Loucy (cell line): ENCODE data around the gene SLCO4A1.

Experiments
- H2AFZ ChIP-seq: fragments of 200-600 bp; sonication (generic); 2 replicates; pipeline ENCODE4 v1.6.0; 2016; ENCODE audit warnings: antibody characterized with exemption, mild to moderate bottlenecking, low read length, moderate library complexity
- H3F3A ChIP-seq: fragments of 200-600 bp; 2 replicates; pipeline ENCODE4 v1.6.0; 2016; ENCODE audit warnings: antibody characterized with exemption, low read depth, mild to moderate bottlenecking
- H3K27me3 ChIP-seq: fragments of 200-600 bp; sonication (generic); 2 replicates; pipeline ENCODE4 v1.6.1; 2014; ENCODE audit warnings: low read length, mild to moderate bottlenecking; ENCODE audit not compliant: insufficient read depth, poor library complexity, severe bottlenecking
- H3K36me3 ChIP-seq: fragments of 200-600 bp; sonication (generic); 2 replicates; pipeline ENCODE4 v1.6.1; 2016; ENCODE audit warnings: low read length; ENCODE audit not compliant: insufficient read depth
- H3K4me1 ChIP-seq: fragments of 200-600 bp; sonication (generic); 2 replicates; pipeline ENCODE4 v1.5.1; 2014; ENCODE audit warnings: low read length, mild to moderate bottlenecking; ENCODE audit not compliant: insufficient read depth, poor library complexity, severe bottlenecking
- H3K4me2 ChIP-seq: fragments of 200-600 bp; sonication (generic); 2 replicates; pipeline ENCODE4 v1.6.0; 2014; ENCODE audit warnings: antibody characterized with exemption, low read length, low read depth, mild to moderate bottlenecking; ENCODE audit not compliant: poor library complexity, severe bottlenecking
- H3K4me3 ChIP-seq: fragments of 200-600 bp; sonication (generic); 2 replicates; pipeline ENCODE4 v1.5.1; 2014; ENCODE audit warnings: low read length, mild to moderate bottlenecking, mixed read lengths; ENCODE audit not compliant: poor library complexity, severe bottlenecking
- H3K79me2 ChIP-seq: fragments of 200-600 bp; sonication (generic); 2 replicates; pipeline ENCODE4 v1.6.1; 2014; ENCODE audit warnings: low read length; ENCODE audit not compliant: insufficient read depth
- H3K9ac ChIP-seq: fragments of 200-600 bp; sonication (generic); 2 replicates; pipeline ENCODE4 v1.6.0; 2014; ENCODE audit warnings: mild to moderate bottlenecking, low read depth, low read length, moderate library complexity; ENCODE audit not compliant: poor library complexity, severe bottlenecking
- H3K9me2 ChIP-seq: fragments of 200-600 bp; sonication (generic); replicated peaks from 2 replicates; pipeline ENCODE4 v1.6.1; 2016; ENCODE audit warnings: low read depth, low read length, mixed read lengths
- H3K9me3 ChIP-seq: fragments of 200-600 bp; sonication (generic); 2 replicates; pipeline ENCODE4 v1.6.1; 2014; ENCODE audit warnings: mild to moderate bottlenecking, antibody characterized with exemption, low read length, low read depth; ENCODE audit not compliant: insufficient read depth
- H4K20me1 ChIP-seq: fragments of 200-600 bp; sonication (generic); 2 replicates; pipeline ENCODE4 v1.6.0; 2014; ENCODE audit warnings: antibody characterized with exemption, low read length, mild to moderate bottlenecking; ENCODE audit not compliant: insufficient read depth, poor library complexity, severe bottlenecking
- CTCF ChIP-seq: fragments of 200-600 bp; sonication (generic); conservative IDR thresholded peaks from 2 replicates; pipeline ENCODE4 v1.5.1; 2014; ENCODE audit warnings: mild to moderate bottlenecking, antibody characterized with exemption, low read length
- EZH2phosphoT487 ChIP-seq: fragments of 200-600 bp; IDR thresholded peaks from 2 replicates; pipeline ENCODE4 v1.6.1; 2018; ENCODE audit warnings: antibody characterized with exemption, mild to moderate bottlenecking, moderate library complexity, borderline replicate concordance

Gene SLCO4A1

DNA sequence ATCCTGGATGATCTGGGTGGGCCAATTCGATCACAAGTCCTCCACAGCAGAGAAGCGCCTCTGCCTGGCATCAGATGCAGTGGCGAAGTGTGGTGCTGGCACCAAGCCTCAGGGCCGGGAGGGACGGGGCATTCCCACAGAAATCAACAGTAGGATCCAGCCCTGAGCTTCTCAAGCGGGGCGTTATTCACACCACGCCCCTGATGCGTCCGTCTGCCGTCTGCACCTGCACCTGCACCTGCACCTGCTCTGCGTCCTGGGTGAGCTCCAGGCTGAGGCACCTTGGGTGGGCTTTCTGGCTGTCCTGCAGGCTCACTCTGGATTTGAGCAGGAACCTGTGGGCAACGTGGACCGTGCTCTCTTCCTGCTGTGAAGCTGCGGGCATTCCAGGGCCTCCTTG, 52.6 kb downstream of the SLCO4A1 start:
- TF ChIP-seq EZH2phosphoT487 (no peak), CTCF (no peak)
- Histone ChIP-seq H3F3A (no peaks in the 10 kb centered on the region), H3K9me3 (no peaks in the 10 kb centered on the region), H4K20me1 (no peaks in the 10 kb centered on the region), H3K9ac (no peak overlapping the region), H3K4me2 (no peak overlapping the region), H3K27me3 (no peaks in the 10 kb centered on the region), H3K4me3 (no peak overlapping the region), H2AFZ (no peak overlapping the region), H3K9me2 (no peaks in the 10 kb centered on the region), H3K4me1 (no peaks in the 10 kb centered on the region), H3K36me3 (no peaks in the 10 kb centered on the region), H3K79me2 (no peaks in the 10 kb centered on the region)

DNA sequence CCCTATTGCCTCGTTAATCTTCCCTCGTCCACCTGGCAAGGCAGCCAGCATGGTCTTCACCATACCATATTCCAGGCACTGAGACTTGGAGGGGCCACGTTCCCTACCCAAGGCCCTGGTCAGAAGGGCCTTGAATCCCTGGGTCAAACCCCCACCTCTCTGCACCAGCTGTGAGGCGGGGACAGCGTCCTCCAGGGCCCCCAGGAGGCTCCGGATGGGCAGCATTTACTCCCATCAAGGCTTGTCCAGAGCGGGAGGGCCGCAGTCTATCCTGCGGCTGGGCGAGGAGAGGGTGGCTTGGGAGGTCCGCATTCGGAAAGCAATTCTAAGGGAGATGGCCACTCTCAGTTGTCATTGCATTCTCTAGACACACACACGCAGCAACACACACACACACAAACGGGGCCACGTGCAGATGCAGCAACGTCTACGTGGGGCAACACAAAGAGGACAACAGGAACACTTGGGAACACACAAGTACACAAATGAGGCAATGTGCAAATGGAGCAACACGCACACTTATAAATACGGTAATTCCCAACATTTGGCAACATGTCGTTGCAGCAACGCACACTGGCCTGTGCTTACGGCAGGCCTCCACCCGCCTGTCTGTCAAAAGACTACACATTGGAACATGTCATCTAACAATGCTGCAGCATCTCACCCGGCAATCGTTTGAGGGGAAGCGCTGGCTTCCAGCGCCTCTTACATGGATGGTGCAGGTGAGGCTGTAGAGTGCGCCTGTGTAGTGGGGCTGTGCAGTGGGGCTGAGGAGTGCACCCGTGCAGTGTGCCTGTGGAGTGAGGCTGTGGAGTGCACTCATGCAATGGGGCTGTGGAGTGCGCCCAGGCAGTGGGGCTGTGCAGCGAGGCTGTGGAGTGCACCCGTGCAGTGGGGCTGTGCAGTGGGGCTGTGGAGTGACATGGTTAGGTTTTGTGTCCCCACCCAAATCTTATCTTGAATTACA, 53.4 kb downstream of the SLCO4A1 start:
- no peak for TF ChIP-seq CTCF
- no peak for TF ChIP-seq EZH2phosphoT487

GRCh38 chr20:62696434-62696957, 54.2 kb downstream of the SLCO4A1 start:
- H3K4me2 ChIP-seq: no peak overlapping the region
- H3K4me3 ChIP-seq: no peak overlapping the region
- no peaks in the 10 kb centered on the region for H3K4me1 ChIP-seq
- H2AFZ ChIP-seq: no peak overlapping the region
- H3K79me2 ChIP-seq: no peaks in the 10 kb centered on the region
- no peaks in the 10 kb centered on the region for H3K9me2 ChIP-seq
- no peaks in the 10 kb centered on the region for H3K36me3 ChIP-seq
- no peaks in the 10 kb centered on the region for H3K27me3 ChIP-seq
- no peaks in the 10 kb centered on the region for H4K20me1 ChIP-seq
- no peaks in the 10 kb centered on the region for H3F3A ChIP-seq
- no peak overlapping the region for H3K9ac ChIP-seq
- no peaks in the 10 kb centered on the region for H3K9me3 ChIP-seq
- TF ChIP-seq CTCF (no peak), EZH2phosphoT487 (no peak)

More for the DNA sequence above, 53.4 kb downstream of the SLCO4A1 start:
- no peaks in the 10 kb centered on the region for H3K79me2 ChIP-seq
- H3K9me2 ChIP-seq: no peaks in the 10 kb centered on the region
- H3K36me3 ChIP-seq: no peaks in the 10 kb centered on the region
- no peaks in the 10 kb centered on the region for H3K9me3 ChIP-seq
- H3K4me3 ChIP-seq: no peak overlapping the region
- no peaks in the 10 kb centered on the region for H3K27me3 ChIP-seq
- no peak overlapping the region for H3K9ac ChIP-seq
- H3K4me2 ChIP-seq: no peak overlapping the region
- no peak overlapping the region for H2AFZ ChIP-seq
- H3K4me1 ChIP-seq: no peaks in the 10 kb centered on the region
- no peaks in the 10 kb centered on the region for H3F3A ChIP-seq
- no peaks in the 10 kb centered on the region for H4K20me1 ChIP-seq
